Muscle of leg (tissue), 11 donors: ENCODE results near the gene POLA2. TPM values are rescaled to one million over a fixed set of nuclear protein-coding genes. Genes with fewer than 3 reads are reported as not detected.

Experiments
- DNase-seq: peaks from one replicate; pipeline ENCODE4 v3.0.0; 2013
- H3K27ac ChIP-seq: one replicate; pipeline ENCODE4 v1.5.1; 2013; ENCODE audit warnings: mild to moderate bottlenecking, low read length, control low read depth
- H3K27me3 ChIP-seq: one replicate; pipeline ENCODE4 v1.6.1; 2013; ENCODE audit warnings: low read length; ENCODE audit not compliant: control insufficient read depth, insufficient read depth
- H3K36me3 ChIP-seq: one replicate; pipeline ENCODE4 v1.6.1; 2013; ENCODE audit warnings: low read length; ENCODE audit not compliant: control insufficient read depth, insufficient read depth
- H3K4me1 ChIP-seq: one replicate; pipeline ENCODE4 v1.6.1; 2013; ENCODE audit warnings: low read length; ENCODE audit not compliant: control insufficient read depth, insufficient read depth
- H3K4me3 ChIP-seq: one replicate; pipeline ENCODE4 v1.5.1; 2013; ENCODE audit warnings: low read length, control low read depth
- H3K9me3 ChIP-seq: replicated peaks from 2 replicates; pipeline ENCODE4 v1.6.1; 2013; ENCODE audit warnings: low read depth, low read length; ENCODE audit not compliant: control insufficient read depth
- WGBS: methylation state at CpG from one replicate; pipeline ENCODE4 v1.1.5; 2013; ENCODE audit warnings: missing lambda C conversion rate; ENCODE audit not compliant: insufficient coverage; 5-methylcytosine and 5-hydroxymethylcytosine counted together
- polyA plus RNA-seq, 8 donors: library from polyadenylated mRNA; unstranded; fragments of 120-200 nt; gene quantifications; one replicate each; pipeline versions ENCODE4 v1.2.1 to v1.2.3, GENCODE V29; 2013; ENCODE audit warnings: inconsistent platforms in 1 of 8, low replicate concordance in 1 of 8; ENCODE audit not compliant: insufficient read length in 8 of 8, insufficient read depth in 1 of 8
- total RNA-seq: library from RNA; stranded (reverse); fragments of 120-200 nt; gene quantifications from one replicate; pipeline ENCODE4 v1.2.4, GENCODE V29; 2013

Gene POLA2
- total and polyA plus RNA-seq, 9 donors, result 18.8 to 64.7 (median 51.0) TPM

DNA sequence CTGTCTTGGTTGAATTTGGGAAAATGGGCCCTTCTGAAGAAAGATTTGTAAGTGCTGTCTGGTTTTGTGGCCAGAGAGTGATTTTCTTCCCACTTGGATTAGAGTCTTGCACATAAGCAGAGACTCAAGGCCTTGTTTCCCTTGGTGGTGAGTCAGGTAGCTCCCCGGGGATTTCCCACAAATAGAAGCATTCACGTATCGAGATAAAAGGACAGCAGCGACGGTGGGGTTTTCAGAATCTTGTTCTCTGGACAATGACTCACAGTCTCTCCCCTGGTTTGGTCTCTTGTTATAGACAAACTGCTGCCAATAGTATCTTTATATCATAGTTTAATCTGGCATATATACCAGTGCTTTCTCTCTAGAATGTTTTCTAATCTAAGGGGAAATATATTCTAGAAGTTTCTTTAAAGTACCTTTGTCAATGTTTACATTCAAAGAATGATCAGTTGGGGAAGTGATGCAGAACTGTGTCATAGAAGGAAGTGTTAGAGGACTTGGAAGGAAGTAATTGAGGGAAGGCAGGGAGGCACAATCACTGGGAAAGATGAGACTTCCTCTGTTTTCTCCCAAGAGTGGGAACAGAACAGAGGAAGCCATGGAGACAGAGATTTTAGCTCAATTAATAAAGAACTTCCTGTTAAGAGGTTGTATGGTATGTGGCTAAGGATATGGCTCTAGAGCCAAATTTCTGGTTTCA, 18.1 kb downstream of the POLA2 start:
- Histone ChIP-seq H3K27ac (peak overlapping the region; percentile 76), H3K27me3 (no peaks in the 10 kb centered on the region), H3K9me3 (no peaks in the 10 kb centered on the region), H3K4me1 (peaks cover 25% of the 10 kb centered on the region), H3K36me3 (peaks cover 49% of the 10 kb centered on the region), H3K4me3 (no peak overlapping the region)
- peak; percentile 57 for DNase-seq
- no CpG with 5 or more reads among the region's 5 CpGs for WGBS

DNA sequence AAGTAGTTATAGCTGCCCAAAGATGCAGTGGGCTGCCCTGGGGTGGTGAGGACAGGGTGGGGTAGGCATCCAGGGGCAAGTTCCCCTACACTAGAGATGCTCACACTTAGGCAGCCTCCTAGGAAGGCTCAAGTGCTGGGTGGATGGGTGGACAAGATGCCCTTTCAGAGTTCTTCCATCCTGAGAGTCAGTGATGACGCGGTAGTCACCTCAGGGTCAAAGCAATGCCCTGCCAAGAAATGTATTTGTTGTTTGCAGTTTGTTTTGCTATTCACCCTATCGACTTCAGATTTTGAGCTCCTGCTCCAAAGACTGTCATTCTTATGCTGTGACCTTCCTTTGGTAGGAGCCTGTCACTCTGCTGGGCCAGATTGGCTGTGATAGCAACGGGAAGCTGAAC, 18.9 kb downstream of the POLA2 start:
- Histone ChIP-seq H3K27me3 (no peaks in the 10 kb centered on the region), H3K4me1 (peaks cover 23% of the 10 kb centered on the region), H3K27ac (peak overlapping the region; percentile 76), H3K4me3 (no peak overlapping the region), H3K9me3 (no peaks in the 10 kb centered on the region), H3K36me3 (peaks cover 52% of the 10 kb centered on the region)
- no peak for DNase-seq
- WGBS, result 80% methylated on average over 4 of the region's 4 CpGs

DNA sequence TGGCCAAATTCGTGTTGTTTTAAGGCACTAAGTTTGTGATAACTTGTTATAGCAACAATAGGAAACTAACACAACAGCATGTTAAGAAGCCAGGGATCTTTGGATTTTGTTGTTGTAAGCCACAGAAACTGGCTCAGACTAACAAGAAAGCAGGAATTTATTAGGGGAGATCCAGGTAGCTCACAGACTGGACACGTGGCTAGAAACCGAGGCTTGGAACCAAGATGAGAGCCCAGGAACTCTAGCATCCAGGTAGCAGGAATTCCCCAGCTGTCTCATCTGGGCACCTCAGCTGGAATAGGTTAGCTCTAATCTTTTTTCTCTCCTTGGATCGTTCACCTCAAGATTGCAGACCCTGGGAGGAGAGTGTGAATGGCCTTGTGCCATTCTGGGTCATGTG, 24.9 kb downstream of the POLA2 start:
- H3K36me3 ChIP-seq, result peaks cover 35% of the 10 kb centered on the region

DNA sequence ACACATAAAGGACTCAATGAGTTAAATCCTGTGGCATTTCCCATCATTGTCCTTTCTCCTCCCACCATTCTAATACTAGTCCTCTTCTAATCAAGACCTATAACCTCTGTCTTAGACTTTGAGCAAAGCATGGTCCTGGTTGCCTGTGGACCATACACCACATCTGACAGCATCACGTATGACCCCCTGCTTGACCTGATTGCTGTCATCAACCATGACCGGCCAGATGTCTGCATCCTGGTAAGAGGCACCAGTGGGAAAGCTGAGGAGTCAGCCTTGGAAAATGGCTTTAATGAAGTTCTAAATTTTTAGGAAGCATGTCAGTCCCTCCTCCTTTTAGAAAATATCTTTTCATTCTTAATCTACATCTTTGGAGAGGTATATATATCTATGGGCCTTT, 25.8 kb downstream of the POLA2 start:
- no peak overlapping the region for H3K27ac ChIP-seq
- peaks cover 43% of the 10 kb centered on the region for H3K4me1 ChIP-seq
- no peaks in the 10 kb centered on the region for H3K27me3 ChIP-seq
- WGBS, result no CpG with 5 or more reads among the region's 2 CpGs
- no peak for DNase-seq
- peaks cover 26% of the 10 kb centered on the region for H3K36me3 ChIP-seq
- no peak overlapping the region for H3K4me3 ChIP-seq
- H3K9me3 ChIP-seq, result no peaks in the 10 kb centered on the region

More for the DNA sequence above, 24.9 kb downstream of the POLA2 start:
- DNase-seq, result no peak
- Histone ChIP-seq H3K27ac (no peak overlapping the region), H3K27me3 (no peaks in the 10 kb centered on the region), H3K9me3 (no peaks in the 10 kb centered on the region), H3K4me1 (peaks cover 34% of the 10 kb centered on the region), H3K4me3 (no peak overlapping the region)
- WGBS, result 100% methylated on average over 2 of the region's 4 CpGs

DNA sequence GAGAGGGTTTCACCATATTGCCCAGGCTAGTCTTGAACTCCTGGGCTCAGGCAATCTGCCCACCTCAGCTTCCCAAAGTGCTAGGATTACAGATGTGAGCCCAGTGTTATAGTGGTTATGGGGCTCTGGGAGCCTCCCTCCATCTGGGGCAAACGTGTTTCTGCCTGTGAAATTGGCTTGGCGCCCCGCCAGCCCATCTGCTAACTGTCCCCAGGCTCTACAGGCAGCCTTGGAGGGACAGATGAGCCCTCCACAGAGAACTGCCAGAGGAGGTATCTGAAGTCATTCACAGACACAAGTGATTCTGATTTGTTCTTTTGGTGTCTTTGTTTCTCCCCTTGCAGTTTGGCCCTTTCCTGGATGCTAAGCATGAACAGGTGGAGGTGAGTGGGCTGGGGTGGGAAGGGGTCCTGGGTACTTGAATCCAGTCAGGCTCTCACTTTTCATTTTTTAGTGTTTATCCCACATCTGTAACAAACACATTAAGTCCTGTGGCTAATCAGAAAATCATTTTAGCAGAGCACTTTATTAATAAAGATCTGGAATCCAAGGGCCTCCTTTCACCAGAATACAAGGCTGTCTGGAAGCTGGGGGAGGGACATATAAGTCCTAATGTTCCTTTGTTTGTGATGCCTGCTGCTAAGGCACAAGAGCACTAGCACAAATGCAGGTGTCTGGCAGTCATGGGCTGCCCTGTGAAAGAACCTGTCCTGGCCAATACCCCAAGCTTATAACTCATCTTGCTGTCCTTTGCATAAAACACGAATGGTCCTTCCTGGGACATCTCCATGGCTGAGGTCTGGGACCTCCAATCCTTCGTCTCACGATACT, 27.2 kb downstream of the POLA2 start:
- Histone ChIP-seq H3K36me3 (peaks cover 16% of the 10 kb centered on the region), H3K9me3 (no peaks in the 10 kb centered on the region), H3K4me3 (no peak overlapping the region), H3K27me3 (no peaks in the 10 kb centered on the region), H3K27ac (peak overlapping the region; percentile 69), H3K4me1 (peaks cover 56% of the 10 kb centered on the region)
- 59% methylated on average over 3 of the region's 6 CpGs for WGBS
- DNase-seq, result peak; percentile 86

DNA sequence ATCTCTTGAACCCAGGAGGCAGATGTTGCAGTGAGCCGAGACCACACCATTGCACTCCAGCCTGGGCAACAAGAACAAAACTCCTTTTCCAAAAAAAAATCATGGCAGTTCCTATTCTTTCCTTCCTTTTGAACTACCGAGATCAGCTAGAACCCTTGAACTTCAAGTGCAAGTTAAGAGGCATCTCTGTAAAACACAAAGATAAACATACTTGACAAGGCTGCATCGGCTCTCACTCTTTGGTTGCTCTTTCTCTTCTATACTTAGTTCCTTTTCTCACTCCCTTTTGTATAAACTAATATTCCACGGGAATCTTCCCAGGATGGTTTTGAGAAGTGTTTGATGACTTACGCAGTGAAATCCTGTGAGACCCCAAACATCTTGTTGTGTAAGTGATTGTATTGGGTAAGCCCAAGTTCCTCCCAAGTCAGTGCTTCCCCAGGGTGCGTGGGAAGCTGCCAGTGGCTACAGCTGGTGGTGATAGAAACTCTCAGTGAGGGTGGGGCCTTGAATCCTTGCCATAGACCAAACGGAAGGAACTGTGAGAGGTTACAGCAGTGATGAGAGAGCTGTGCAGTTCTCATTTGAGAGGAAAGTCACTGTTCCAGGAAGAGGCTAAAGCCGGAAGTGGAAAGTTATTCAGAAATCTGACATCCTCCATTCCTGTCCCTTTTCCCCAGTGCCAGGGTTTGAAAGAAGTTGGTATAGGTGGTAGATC, 28.8 kb downstream of the POLA2 start:
- 14% methylated on average over 4 of the region's 8 CpGs for whole genome bisulfite sequencing
- H3K4me3 ChIP-seq, result no peak overlapping the region
- peaks cover 21% of the 10 kb centered on the region for H3K36me3 ChIP-seq
- no peaks in the 10 kb centered on the region for H3K27me3 ChIP-seq
- H3K4me1 ChIP-seq, result peaks cover 73% of the 10 kb centered on the region
- peak overlapping the region; percentile 96 for H3K27ac ChIP-seq
- no peaks in the 10 kb centered on the region for H3K9me3 ChIP-seq
- peak; percentile 99 for DNase-seq

DNA sequence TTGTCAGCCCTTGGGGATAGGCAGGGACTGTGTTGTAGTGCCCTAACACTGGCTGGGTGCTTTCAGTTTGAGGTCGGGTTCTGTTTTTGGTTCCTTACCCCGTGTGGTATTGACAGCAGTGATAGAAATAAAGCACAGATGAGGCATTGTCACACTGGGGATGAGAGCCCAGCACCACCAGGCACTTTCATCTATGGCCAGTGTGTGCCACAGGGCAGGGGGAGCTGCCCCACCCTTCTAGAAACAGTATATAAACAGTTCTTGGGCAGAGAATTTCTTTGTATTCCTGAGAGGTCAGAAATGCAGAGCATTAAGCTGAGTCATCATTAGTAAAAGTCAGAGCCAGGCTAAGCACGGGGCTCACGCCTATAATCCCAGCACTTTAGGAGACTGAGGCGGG, 29.9 kb downstream of the POLA2 start:
- 40% methylated on average over 1 of the region's 5 CpGs for WGBS
- no peaks in the 10 kb centered on the region for H3K27me3 ChIP-seq
- peak overlapping the region; percentile 96 for H3K27ac ChIP-seq
- H3K4me3 ChIP-seq, result no peak overlapping the region
- peaks cover 25% of the 10 kb centered on the region for H3K36me3 ChIP-seq
- no peaks in the 10 kb centered on the region for H3K9me3 ChIP-seq
- DNase-seq, result no peak
- peaks cover 83% of the 10 kb centered on the region for H3K4me1 ChIP-seq

DNA sequence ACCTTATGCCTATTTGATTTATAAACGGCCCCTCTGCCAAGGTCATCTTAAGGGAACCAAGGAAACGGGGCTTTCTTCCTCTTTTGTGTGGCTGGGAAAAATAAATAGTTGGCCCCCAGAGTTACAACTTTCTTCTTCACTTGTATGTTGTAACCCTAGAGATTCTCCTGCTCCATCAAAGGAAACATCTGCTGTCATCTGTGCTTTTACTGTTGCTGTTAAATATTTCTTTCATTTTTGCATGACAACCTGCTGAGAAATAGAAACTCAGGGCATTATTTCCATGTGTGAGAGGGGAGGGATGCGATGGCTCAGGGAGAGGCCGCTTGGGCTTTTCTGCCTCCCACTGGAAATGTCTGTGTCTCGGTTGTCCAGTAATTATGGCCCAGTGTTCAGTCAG, 31.1 kb downstream of the POLA2 start:
- H3K9me3 ChIP-seq, result no peaks in the 10 kb centered on the region
- no peak overlapping the region for H3K4me3 ChIP-seq
- no peaks in the 10 kb centered on the region for H3K27me3 ChIP-seq
- no peak for DNase-seq
- H3K4me1 ChIP-seq, result peaks cover 96% of the 10 kb centered on the region
- WGBS, result 69% methylated on average over 3 of the region's 5 CpGs
- H3K27ac ChIP-seq, result peak overlapping the region; percentile 96
- H3K36me3 ChIP-seq, result peaks cover 22% of the 10 kb centered on the region

DNA sequence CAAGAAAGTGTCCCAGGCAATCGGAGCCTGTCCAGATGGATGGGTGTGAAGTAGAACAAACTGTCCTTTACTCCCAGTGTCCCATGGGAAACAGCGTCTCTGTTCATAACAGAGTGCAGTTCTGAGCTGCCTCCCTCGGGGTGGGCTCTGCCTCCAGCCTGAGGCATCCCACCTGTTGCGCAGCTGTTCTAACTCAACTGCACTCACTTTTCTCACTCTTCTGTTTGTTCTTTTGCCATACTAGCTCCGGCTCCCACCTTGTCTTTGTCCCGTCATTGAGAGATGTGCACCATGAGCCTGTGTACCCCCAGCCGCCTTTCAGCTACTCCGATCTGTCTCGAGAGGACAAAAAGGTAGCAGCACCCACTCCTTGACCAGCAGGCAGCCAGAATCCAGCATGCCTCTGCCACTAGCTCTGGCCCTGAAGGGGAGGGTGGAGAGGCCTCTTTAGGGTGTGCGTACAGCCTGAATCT, 32.2 kb downstream of the POLA2 start:
- 35% methylated on average over 5 of the region's 10 CpGs for WGBS
- Histone ChIP-seq H3K27ac (peak overlapping the region; percentile 96), H3K4me1 (peaks cover 100% of the 10 kb centered on the region), H3K9me3 (no peaks in the 10 kb centered on the region), H3K36me3 (peaks cover 22% of the 10 kb centered on the region), H3K4me3 (peak overlapping the region; percentile 23), H3K27me3 (no peaks in the 10 kb centered on the region)
- peak; percentile 83 for DNase-seq

DNA sequence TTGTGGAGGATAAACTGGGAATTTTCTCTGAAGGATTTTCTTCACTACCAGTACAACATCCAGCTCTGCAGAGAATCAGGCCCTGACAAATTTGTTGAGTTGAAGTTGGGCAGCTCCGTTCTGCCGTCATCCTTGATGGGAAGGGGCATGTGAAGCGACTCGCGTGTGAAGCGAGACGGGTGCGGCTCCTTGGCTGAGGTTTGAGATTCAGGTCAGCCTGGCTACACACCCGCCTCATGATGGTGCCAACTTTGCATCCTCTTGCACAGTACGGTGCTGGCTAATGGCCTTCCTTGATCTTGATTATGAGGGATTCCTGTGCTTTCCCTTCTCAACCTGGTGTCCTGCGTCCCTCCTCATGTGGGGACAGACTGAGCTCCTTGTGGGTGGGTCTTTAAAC, 33.2 kb downstream of the POLA2 start:
- Histone ChIP-seq H3K27ac (peak overlapping the region; percentile 96), H3K9me3 (no peaks in the 10 kb centered on the region), H3K4me1 (peaks cover 100% of the 10 kb centered on the region), H3K4me3 (no peak overlapping the region), H3K27me3 (no peaks in the 10 kb centered on the region), H3K36me3 (peaks cover 20% of the 10 kb centered on the region)
- no peak for DNase-seq
- 79% methylated on average over 5 of the region's 11 CpGs for WGBS
